SW 1271 (cell line): ENCODE measurements around the gene LCN9.
"Not testable (repeated sequence)": the region's sequence is repeated elsewhere in the genome, so short reads cannot be mapped to it uniquely, and the experiment has no call there.

Experiments
- DNase-seq, 2 experiments: peaks; one replicate each; lab custom pipeline; 2025; lab: John Stamatoyannopoulos, UW

The LCN9 gene

DNA sequence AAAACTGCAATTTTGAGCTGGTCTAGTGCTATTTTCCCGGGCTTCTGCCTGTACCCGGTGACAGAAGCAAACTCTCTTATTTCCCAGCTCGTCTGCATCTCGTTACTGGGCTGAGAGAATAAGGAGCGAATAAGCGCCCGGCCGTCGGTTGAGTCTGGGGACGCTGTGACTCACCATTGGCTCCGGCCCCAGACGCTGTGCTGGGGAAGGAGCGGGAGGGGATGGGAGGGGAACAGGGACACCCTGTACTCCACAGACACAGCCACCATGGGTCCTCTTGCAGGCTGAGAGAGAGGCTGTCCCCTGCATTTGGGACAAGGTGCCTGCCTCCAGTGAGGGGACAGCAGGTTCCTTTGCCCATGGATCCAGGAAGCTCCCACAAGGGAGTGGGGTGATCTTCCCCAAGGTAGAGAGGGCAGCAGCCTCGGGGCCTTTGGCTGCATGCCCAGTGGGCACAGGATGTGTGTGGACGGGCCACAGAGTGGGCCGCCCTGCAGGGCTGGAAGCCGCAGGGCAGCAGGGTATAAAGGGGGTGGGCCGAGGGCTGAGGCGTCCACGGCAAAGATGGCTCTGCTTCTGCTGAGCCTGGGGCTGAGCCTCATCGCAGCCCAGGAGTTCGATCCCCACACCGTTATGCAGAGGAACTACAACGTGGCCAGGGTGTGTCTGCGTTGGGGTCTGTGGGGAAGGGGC, at the start of gene LCN9:
Gene LCN9 (plus strand): TSS at position 552 of the 693 bp plus-strand sequence. CDS start 13 bp downstream, at position 565.
- no peak for DNase-seq

- no peak for DNase-seq
Observed at GRCh38 chr9:135613946-135614805, 48.9 kb upstream of the LCN9 start.

DNA sequence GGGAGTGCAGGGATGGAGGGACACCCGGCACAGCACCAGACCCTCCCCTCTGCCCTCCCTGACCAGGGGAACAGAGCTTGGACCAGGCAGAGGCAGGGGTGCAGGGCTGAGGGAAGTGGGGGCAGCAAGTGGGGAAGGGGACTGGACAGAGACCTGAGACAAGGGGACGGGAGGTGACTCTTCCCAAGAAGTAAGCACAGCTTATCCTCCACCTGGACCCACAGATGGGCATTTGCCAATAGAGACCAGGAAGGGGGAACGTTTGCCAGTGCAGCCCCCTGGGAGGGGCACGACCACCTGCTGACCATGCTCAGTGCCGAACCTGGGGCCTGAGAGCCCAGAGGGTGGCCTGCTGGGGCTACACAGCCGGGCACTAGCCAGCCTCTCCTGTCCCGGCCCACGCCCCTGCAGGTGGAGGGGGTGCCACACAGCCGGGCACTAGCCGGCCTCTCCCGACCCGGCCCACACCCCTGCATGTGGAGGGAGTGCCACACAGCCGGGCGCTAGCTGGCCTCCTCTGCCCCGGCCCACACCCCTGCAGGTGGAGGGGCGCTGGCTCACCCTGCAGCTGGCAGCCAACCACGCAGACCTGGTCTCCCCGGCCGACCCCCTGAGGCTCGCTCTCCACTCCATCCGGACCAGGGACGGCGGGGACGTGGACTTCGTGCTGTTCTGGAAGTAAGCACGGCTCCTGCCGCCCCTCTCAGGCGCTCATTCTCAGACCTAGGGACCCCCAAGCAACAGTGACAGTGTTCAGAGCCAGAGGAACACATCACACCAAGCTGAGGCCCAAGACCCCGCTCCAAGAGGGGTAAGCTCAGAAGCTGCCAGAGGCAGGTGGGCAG, 48.1 kb upstream of the LCN9 start:
- no peak for DNase-seq

DNA sequence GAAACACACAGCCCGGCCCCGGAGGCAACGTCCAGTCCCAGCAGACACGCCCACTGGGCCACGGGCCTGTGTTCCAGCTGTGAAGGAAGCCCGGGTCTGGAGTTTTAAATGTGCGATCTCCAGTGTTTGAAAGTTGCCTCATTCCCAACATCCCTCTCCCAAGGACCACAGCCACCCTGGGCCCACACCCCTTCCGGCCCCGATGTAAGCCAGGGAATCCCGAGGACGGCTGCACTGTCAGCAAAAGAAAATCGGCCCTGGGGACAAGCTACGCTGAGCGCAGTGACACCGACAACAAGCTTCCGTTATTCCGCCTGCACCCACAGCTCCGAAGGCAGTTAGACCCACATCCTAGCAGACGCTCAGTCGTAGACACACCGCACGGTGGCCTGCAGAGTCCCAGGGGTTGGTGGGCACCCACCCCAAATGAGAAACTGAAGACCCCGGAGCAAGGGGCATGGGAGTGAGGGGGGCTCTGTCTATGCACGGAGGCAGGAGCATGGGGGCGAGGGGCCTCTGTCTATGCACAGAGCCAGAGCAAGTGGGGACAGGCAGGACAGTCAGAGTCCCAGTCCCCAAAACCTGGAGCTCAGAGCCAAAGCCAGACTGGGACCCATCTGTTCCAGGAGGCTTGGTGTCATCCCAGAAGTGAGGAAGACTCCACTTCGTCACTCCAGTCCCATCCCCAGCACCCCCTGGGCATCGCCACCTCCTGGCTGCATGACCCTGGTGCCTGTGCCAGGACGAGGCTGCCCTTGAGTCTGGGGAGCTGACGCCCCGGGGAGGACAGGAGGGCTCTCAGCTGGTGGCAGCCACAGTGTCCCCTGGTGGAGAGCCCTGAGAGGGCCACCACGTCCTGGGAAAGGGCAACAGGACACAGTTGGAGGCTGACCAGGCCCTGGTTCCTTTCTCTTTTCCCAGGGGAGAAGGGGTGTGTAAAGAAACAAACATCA, 47.2 kb upstream of the LCN9 start:
- DNase-seq: peak in 1 of 2 experiments; percentile 4

GRCh38 chr9:135616619-135617537, 46.2 kb upstream of the LCN9 start:
- DNase-seq: no peak

GRCh38 chr9:135617538-135617900, 45.6 kb upstream of the LCN9 start:
- no peak for DNase-seq

- no peak for DNase-seq
Observed at GRCh38 chr9:135617991-135618411, 45.1 kb upstream of the LCN9 start.

DNA sequence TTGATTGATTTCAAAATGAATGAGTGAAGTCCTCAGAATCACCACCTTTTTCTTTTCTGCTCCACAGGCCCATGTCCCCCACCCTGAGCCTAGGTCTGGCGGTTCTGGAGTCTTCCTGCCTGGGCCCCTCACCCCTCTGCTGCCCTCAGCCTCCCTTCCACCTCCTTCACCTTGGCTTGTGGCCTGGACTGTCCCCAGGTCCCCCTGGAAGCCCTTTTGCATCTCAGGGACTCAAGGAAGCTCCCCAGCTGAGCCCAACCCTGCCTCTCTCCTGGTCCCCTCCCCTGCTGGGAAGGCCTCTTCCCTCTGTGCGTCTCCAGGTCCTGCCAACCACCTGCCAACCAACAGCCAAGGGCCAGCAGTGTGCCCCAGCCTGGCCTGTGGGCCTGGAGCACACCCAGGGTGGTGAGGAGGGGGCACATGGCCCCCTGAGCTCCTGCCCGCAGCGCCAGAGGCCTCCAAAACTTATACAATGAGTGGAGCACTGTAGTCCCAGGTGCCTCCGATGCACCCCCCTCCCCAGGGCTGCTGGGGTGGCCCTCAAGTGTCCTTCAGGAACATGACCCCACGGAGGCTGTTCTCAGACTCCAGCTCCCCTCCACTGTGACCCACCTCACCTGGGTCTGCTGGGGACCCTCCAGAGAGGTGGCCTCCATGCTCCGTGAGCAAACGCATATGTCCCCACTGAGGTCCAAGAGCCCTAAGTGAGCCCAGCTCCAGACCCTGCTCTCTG, 44.1 kb upstream of the LCN9 start:
- no peak for DNase-seq

- no peak for DNase-seq
Observed at GRCh38 chr9:135619599-135619886, 43.6 kb upstream of the LCN9 start.

DNA sequence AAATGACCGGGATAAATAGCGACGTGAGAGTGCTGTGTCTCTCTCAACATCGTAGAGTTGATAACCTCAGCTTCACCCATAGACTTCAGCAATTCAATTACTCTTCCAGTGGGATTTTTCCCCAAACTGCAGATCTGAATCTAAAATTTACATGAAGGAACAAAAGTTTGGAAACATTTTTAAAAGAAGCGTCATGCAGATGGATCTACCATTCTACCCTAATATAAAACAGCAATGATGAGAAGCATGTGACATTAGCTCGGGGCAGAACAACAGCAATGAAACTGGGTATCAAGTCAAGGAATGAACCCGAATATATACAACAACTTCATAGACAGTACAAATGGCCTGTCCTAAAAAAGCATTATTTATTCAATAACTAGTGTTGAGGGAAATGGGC, 42.6 kb upstream of the LCN9 start:
- no peak for DNase-seq

- no peak for DNase-seq
Observed at GRCh38 chr9:135622415-135623020, 40.6 kb upstream of the LCN9 start.

GRCh38 chr9:135624282-135624681, 38.8 kb upstream of the LCN9 start:
- no peak for DNase-seq

- DNase-seq: no peak
Observed at GRCh38 chr9:135632841-135633240, 30.3 kb upstream of the LCN9 start.

DNA sequence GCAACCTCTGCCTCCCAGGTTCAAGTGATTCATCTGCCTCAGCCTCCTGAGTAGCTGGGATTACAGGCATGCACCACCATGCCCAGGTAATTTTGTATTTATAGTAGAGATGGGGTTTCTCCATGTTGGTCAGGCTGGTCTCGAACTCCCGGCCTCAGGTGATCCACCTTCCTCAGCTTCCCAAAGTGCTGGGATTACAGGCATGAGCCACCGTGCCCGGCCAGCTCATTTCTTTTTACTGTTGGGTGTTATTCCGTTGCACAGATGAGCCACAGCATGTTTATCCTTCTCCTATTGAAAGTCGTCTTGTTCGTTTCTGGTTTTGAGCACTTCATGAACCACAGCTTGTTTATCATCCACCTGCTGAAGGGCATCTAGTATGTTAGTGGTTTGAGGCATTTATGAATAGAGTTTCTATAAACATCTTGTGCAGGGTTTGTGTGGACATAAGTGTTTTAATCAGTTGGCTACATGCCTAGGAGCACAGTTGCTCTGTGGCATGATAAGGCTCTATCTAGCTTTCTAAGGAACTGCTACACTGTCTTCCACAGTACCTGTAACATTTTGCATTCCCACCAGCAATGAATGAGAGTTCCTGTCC, 26.1 kb upstream of the LCN9 start:
- not testable (repeated sequence) for DNase-seq

GRCh38 chr9:135639196-135639595, 23.9 kb upstream of the LCN9 start, which contains the start of gene GLT6D1:
Gene GLT6D1, minus strand, starts transcription at chr9:135639540. Its CDS starts 353 bp downstream, at chr9:135639187.
- no peak for DNase-seq

GRCh38 chr9:135641047-135641446, 22.1 kb upstream of the LCN9 start:
- DNase-seq: no peak

GRCh38 chr9:135641745-135642144, 21.4 kb upstream of the LCN9 start:
- no peak for DNase-seq

DNA sequence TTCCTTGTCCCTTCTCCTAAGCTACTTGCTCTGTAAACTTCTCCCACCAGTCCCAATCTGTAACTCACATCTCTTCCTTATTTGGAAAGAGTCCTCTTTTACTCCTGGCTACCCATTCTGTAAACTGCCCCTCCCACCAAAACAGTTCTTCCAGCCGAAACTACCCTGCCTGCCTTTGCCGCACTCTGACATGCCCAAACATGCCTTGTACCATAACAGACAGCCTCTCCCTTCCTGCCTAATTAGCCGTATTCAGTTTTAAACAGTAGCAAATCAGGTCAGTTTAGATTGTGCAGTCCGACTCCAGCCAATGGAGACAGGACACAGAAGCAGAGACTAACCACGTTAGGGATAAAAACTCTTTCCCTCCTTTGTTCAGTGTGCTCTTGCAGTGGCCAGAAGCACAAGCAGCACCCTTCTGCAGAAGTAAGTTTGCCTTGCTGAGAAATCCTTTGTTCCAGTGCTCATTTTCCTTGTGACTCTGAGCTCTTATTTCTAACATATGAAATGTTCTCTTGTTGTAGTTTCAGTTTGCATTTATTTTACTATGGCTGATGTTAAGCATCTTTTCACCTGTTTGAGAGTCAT, 18.4 kb upstream of the LCN9 start:
- DNase-seq: no peak
